PC-3 (cell line): ENCODE data around the gene PROX1.

Experiments
- CTCF ChIP-seq: fragments of 300-600 bp; sonication (generic); conservative IDR thresholded peaks from 2 replicates; pipeline ENCODE4 v1.5.1; 2017; ENCODE audit warnings: antibody characterized with exemption, low read depth, mild to moderate bottlenecking, low read length
- EZH2 ChIP-seq: fragments of 300-600 bp; sonication (generic); IDR thresholded peaks from one replicate; pipeline ENCODE4 v1.6.1; 2017; ENCODE audit warnings: antibody characterized with exemption, mild to moderate bottlenecking, low read length; ENCODE audit not compliant: unreplicated experiment

GRCh38 chr1:213995603-213996002 is 7.8 kb downstream of the PROX1 start:
- no peak for TF ChIP-seq CTCF
- no peak for TF ChIP-seq EZH2
